GM12874 (cell line): ENCODE measurements around the gene RALGAPA1.

Experiments used
- TF ChIP-seq, protein P1 (sequence below): IDR thresholded peaks from 2 replicates; pipeline ENCODE4 v1.5.1; 2011; ENCODE audit warnings: low read depth, mild to moderate bottlenecking, control low read depth, low read length, moderate library complexity; ENCODE audit not compliant: insufficient read depth

Gene RALGAPA1

GRCh38 chr14:35810963-35811362, 1.9 kb upstream of the RALGAPA1 start:
- TF ChIP-seq, protein P1, sequence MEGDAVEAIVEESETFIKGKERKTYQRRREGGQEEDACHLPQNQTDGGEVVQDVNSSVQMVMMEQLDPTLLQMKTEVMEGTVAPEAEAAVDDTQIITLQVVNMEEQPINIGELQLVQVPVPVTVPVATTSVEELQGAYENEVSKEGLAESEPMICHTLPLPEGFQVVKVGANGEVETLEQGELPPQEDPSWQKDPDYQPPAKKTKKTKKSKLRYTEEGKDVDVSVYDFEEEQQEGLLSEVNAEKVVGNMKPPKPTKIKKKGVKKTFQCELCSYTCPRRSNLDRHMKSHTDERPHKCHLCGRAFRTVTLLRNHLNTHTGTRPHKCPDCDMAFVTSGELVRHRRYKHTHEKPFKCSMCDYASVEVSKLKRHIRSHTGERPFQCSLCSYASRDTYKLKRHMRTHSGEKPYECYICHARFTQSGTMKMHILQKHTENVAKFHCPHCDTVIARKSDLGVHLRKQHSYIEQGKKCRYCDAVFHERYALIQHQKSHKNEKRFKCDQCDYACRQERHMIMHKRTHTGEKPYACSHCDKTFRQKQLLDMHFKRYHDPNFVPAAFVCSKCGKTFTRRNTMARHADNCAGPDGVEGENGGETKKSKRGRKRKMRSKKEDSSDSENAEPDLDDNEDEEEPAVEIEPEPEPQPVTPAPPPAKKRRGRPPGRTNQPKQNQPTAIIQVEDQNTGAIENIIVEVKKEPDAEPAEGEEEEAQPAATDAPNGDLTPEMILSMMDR = no peak

DNA sequence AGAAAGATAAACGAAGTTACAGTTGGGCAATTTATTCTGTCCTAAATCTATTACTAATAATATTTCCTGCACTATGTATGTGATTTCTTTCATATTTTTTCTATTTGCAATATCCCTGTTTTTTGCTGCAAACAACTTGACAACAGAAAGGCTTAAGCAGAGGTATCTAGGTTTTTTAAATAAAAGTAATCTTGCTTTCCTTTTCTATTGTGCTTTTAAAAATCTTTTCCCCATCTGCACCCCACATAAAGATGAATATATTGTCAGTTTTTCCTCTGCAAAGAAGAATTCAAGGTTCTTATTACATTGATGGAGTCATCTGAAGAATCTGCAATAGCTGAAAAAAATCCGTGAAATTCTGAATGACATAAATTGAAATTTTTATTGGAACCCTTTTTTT, 502 bp upstream of the RALGAPA1 start:
- TF ChIP-seq, protein P1 = no peak

DNA sequence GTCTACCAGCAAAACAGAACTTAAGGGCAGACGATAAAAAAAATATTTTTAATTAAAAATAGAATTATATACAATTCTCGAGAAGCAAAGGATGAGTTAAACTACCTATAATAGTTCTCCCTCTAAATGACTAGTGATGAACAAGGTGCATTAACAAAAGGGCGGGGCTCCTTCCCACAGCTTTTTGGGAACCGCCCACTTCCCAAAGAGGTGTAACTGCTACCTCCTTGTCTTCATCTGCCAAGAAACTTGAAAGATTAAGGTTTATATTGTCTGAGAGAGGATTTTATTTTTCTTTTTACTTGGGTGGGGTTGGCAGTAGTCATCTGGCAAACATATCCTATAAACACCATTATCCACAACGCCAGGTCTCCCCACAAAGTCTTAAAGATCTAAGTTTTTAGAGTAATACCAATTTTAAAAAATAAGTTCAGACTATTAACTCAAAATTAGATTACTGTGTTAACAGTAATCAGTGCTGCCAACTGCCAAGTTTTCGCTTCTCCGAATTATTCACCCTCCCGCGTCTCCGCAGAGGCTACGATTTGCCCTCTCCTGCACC, 938 bp downstream of the RALGAPA1 start:
- TF ChIP-seq, protein P1 = no peak

- TF ChIP-seq, protein P1 = no peak
Measured at GRCh38 chr14:35807131-35807961, 1.7 kb downstream of the RALGAPA1 start.

- TF ChIP-seq, protein P1 = no peak
Measured at GRCh38 chr14:35806006-35806907, 2.8 kb downstream of the RALGAPA1 start.

DNA sequence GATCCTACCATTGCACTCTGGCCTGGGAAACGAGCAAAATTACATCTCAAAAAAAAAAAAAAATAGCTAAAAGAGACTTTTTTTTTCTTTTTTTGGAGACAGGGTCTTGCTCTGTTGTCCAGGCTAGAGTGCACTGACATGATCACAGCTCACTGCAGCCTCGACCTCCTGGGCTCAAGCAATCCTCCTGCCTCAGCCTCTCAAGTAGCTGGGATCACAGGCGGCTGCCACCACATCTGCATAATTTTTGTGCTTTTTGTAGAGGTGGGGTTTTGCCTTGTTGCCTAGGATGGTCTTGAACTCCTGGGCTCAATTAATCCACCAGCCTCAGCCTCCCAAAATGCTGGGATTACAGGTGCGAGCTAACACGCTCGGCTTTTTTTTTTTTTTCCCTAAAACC, 11.3 kb downstream of the RALGAPA1 start:
- TF ChIP-seq, protein P1 = no peak

DNA sequence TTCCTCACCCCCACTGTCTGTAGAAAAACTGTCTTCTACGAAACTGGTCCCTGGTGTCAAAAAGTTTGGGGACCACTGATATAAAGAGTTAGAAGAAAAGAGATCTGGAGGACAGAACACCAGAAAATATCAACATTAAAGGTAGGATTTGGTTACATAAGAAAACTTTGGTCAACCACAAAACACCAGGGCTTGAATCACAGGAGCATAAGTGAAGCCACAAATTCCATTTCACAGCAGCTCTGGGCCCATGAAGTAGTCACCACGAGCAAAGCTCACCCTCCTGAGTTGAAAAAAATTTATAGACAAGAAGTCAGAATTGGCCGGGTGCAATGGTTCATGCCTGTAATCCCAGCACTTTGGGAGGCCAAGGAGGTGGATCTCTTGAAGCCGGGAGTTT, 19.4 kb downstream of the RALGAPA1 start:
- TF ChIP-seq, protein P1 = no peak
